HG03280 (cell line): Measurements from ENCODE around the gene PRPF6.
A peak's percentile ranks its signal among the peaks of the same experiment; 100 is the strongest.

Source experiments
- ATAC-seq: cut with Tn5 transposase; IDR thresholded peaks from one replicate; pipeline ENCODE4 v1.9.1; 2021; ENCODE audit warnings: mild to moderate bottlenecking, moderate library complexity; ENCODE audit not compliant: unreplicated experiment

PRPF6 gene

GRCh38 chr20:64032706-64033624, 52.0 kb downstream of the PRPF6 start:
- ATAC-seq, result no peak

DNA sequence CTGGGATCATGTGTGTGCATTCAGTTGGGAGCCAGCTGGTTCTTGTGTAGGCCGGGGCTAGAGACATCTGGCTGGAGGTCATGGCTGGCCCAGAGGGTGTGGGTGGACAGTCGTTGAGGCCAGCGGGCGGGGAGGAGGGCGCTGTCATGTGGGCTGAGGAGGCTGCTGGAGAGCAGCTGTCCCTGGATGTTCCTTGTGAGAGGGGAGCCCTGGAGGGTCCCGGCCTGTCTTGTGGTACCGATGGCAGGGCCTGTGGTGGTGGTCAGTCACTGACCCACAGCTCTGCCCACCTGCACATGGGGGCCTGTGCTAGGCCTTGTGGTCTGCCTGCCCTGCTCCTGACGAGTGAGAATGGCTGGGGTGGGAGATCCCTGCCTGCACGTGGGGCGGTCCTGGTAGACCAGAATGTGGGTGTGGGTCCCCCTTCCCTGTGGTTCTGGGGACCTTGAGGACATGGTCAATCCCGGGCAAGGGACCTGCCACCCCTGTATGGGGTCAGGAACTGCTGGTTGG, 53.1 kb downstream of the PRPF6 start:
- ATAC-seq, result no peak

DNA sequence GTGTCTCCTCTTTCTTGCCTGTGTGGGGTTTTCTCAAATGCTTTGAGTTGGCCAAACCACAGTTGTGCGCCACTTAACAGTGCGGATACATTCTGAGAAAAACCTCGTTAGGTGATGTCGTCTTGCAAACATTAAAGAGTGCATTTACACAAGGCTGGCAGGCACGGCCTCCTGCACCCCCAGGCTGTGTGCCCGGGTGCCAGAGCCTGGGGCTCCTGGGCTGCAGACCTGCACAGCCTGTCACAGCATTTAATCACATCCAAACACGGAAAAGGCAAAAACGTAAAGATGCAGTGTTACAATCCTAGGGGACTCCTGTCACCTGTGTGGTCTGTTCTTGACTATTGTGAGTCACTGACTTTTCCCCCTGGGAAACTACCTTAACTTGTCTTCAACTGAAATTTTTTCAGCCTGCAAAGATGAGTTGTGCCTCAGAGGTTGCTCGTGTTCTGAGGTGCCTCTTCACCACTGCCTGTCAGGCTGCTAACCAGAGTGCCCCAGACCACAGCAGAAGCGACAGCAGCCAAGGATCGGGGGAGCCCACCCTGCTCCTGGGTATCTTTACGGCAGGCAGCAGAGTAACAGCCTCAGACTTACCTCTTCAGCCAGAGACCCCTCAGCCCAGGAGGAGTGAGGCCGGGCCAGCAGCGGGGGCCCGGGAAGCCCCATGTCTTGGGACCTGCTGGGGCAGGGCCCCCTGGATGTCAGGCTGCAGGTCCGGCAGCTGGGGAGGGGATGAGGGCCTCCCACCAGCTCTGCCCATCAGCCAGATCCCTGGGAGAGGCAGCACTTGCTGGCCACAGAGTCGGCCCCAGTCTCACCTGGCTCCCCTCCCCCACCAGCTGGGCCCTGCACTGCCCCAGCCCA, 54.4 kb downstream of the PRPF6 start:
- ATAC-seq, result no peak

- ATAC-seq, result no peak
Measured at GRCh38 chr20:64035933-64036345, 55.0 kb downstream of the PRPF6 start, which contains the start of gene C20orf204. Gene C20orf204, plus strand, starts transcription at chr20:64036182. Its CDS starts 142 bp downstream, at chr20:64036324.

DNA sequence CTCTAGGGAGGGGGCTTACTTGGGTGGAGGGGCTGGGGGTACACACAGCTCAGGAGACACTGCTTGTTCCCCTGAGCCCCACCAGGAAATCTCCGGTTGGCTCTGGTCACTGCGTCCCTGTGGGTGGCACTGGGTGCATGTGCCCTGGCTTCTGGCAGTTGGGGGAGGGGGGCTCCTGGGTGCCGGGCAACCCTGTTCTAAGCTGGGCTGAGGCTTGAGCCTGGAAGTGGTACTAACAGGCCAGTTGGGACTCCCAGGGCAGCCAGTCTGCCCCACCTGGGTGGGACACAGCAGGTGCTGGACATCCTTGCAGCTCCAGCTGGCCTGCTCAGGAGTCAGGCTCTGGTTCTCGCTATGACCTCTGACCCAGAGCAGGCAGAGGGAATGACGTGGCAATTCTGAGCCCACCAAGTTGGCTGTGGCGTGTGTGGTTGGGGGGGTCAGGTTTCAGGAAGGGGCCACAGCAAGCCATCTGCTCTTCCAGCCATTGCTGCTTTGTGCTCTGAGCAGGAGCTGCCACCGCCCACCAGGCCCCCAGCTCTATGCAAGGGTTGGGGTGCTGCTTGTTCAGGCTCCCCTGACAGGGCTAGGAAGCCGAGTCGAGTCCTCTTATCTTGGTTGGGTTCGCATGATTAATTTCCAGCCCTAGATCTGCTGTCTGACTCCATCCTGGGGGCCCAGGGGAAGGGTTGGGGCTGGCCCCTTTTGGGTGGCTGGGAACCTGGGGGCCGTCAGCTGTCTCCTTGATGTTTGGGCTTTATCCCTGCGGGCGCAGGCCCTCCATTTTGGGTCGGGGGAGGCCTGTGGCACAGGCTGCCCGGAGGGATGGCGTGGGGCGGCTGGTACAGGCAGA, 55.6 kb downstream of the PRPF6 start:
- ATAC-seq, result no peak

DNA sequence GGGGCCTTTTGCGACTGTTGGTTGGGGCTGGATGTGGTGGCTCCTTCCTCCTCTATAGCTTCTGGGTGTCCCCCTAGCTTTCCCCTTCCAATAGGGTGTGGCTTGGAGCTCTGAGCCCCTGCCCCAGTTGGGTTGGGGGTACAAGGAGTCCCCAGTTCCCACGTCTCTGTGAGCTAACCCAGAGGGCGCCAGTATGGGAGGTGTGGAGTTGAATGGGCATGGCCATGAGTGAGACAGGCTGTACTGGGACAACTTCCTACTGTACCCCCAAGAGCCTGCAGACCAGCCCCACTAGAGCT, 56.2 kb downstream of the PRPF6 start:
- ATAC-seq, result no peak

DNA sequence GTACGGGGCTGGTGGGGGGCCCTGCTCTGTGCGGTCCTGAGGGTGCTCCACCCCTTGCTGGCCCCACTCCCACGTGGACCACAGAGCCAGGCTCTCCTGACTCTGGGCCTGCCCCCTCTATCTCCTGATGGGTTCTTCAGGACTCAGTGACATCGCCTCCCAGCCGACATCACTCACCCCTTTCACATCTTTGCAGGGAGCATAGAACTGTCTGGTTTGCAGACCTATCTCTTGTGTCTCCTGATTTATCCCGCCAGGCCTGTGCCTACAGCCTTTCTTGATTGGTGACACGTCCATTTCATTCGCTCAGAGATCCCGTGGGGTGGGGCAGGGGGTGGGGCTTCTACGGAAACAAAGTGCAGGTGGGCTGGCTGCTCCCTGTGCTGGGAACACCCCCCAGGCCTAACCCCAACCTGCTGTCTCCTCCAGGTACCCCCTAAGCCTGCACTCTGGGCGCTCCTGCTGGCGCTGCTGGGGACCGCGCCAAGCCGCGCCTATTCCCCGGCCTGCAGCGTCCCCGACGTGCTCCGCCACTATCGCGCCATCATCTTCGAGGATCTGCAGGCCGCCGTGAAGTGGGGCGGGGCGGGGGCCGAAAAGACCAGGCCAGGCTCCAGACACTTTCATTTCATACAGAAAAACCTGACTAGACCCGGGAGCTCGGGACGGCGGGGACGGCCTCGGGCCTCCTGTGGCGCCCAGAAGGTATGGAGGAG, 56.7 kb downstream of the PRPF6 start:
- ATAC-seq, result no peak

DNA sequence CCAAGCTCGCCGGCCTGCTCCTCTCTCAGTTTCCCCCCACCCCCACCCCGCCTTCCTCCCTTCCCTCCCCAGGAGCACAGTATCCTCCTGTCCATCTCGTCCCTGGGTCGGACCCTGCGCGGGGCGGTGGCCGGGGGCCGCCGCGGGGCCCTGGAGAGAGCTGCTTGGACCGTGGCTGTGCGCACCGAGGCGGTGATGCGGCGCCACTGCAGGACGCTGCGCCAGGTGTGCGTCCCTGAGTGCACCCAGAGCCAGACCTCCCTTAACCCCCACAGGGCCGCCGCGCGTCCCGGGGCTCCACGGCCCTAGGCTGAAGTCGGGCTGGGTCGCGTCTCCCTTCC, 57.3 kb downstream of the PRPF6 start:
- peak; percentile 29 for ATAC-seq

- peak; percentile 43 for ATAC-seq
Measured at GRCh38 chr20:64038565-64039292, 57.8 kb downstream of the PRPF6 start.

GRCh38 chr20:64039293-64040160, 58.6 kb downstream of the PRPF6 start:
- no peak for ATAC-seq

GRCh38 chr20:64040231-64041039, 59.5 kb downstream of the PRPF6 start:
- no peak for ATAC-seq

DNA sequence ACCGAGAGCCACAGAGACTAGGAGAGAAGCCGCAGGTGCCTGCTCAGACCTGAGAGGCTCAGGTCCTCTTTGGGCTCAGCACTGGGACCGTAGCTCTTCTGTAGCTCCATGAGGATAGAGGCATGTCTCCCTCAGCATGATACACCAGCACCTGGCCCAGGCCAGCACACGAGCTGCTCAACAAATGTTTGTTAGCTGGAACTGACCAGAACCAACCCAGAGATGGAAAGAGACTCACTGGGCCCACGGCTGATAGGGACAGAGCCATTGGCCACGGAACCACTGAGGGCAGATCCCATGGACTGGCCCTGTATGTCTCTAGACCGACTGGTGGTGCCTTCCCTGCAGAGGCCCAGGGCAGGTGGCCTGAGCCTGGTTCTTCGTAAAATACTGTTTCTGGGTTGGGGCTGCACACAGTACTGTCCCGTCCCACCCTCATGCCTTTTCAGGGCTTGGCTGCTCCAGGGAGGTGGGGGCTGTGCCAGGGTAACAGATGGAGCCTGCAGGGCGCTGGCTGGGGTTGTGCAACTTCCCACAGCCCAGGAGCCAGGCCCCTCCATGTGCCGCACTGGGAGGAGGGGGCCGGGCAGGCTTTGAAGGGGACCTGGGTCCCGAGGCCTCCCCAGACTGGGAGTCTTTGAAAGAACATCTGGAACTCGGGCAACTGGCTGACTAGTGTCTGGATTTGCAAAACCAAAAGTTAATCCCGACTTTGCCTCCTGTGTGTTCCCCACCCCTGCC, 60.3 kb downstream of the PRPF6 start:
- ATAC-seq, result no peak

GRCh38 chr20:64041781-64042053, 60.8 kb downstream of the PRPF6 start:
- ATAC-seq, result no peak

GRCh38 chr20:64042054-64042781, 61.3 kb downstream of the PRPF6 start:
- no peak for ATAC-seq

DNA sequence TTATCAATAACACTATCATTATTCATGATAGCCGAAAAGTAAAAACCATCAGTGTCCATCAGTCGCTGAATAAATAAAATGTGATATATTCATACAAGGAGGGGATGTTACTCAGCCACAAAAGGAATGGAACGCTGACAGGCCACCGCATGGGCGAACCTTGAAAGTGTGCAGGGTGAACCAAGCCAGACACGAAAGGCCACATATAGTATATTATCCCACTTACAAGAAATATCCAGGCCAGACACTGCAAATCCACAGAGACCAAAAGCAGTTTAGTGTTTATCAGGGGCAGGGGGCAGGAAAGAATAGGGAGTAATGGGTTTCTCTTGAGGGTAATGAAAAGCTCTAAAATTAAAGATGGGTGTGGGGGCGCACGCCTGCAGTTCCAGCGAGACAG, 62.8 kb downstream of the PRPF6 start:
- ATAC-seq, result no peak

GRCh38 chr20:64044484-64045247, 63.7 kb downstream of the PRPF6 start:
- no peak for ATAC-seq
